22Rv1 (cell line): Measurements from ENCODE around the gene ZEB1.

ENCODE experiments used
- H3K27ac ChIP-seq: fragments of 450-650 bp; 2 replicates; pipeline ENCODE4 v1.5.1; 2017
- ZFX ChIP-seq: fragments of 450-650 bp; IDR thresholded peaks from 2 replicates; pipeline ENCODE4 v1.6.1; 2017; ENCODE audit warnings: antibody characterized with exemption, borderline replicate concordance
- TF ChIP-seq, protein P1 (sequence below): fragments of 450-650 bp; IDR thresholded peaks from 2 replicates; pipeline ENCODE4 v1.5.1; 2017; ENCODE audit warnings: mild to moderate bottlenecking

Gene ZEB1

DNA sequence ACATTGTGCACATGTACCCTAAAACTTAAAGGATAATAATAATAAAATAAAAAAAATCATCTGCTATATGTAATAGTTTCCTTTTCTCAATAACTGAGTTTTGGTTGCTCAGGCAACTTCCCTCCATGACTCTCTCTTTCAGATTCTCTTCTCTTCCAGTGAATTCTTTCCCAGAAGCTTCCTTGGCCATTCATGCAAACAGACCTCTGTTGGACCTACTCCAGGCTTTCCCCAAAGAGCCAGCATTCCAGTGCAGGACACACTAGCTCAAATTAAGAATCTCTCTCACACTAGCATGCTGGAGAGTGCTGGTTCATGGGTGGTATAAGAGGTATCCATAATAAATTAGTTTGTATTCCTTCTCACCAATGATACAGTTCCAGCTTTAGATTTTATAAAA is 31.0 kb upstream of the ZEB1 start:
- no peak for TF ChIP-seq ZFX
- TF ChIP-seq, protein P1, sequence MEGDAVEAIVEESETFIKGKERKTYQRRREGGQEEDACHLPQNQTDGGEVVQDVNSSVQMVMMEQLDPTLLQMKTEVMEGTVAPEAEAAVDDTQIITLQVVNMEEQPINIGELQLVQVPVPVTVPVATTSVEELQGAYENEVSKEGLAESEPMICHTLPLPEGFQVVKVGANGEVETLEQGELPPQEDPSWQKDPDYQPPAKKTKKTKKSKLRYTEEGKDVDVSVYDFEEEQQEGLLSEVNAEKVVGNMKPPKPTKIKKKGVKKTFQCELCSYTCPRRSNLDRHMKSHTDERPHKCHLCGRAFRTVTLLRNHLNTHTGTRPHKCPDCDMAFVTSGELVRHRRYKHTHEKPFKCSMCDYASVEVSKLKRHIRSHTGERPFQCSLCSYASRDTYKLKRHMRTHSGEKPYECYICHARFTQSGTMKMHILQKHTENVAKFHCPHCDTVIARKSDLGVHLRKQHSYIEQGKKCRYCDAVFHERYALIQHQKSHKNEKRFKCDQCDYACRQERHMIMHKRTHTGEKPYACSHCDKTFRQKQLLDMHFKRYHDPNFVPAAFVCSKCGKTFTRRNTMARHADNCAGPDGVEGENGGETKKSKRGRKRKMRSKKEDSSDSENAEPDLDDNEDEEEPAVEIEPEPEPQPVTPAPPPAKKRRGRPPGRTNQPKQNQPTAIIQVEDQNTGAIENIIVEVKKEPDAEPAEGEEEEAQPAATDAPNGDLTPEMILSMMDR, result no peak

DNA sequence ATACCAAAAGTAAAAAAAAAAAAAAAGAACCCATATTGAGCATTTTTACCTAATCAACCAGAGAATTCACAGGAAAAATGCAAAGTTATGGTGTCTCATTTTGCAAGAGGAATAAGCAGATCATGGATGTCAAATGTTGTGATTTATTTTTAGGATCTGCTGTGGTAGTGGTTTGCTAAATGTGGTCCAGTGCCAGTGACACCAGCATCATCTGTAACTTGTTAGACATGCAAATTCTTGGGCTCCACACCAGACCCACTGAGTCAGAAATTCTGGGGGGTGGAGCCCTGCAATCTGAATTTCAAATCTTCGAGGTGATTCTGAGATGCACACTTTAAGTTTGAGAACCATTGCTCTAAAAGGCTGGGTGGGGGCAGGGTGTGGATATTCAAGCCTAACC is 30.1 kb upstream of the ZEB1 start:
- TF ChIP-seq ZFX, result no peak
- TF ChIP-seq, protein P1, result no peak
- H3K27ac ChIP-seq, result no peak overlapping the region

More for the DNA sequence above, 31.0 kb upstream of the ZEB1 start:
- no peak overlapping the region for H3K27ac ChIP-seq

DNA sequence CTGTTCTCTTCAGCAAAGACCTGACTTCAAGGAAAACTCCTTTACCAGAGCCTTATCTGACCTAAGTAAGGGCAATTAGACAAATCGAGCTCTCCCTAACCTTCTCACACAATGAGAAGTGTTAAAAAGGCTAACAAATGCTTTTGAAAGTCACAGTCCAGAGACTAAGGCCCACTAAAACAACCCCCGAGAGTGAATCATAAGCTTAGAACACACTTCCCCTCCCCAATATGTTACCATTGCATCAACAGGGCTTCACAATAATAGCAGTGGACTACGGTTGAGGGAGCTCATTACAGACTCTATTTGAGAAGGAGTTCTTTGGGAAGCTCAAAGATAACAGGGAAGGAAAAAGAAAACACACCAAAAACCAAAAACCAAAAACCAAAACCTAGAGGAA is 28.6 kb upstream of the ZEB1 start:
- H3K27ac ChIP-seq, result no peak overlapping the region
- TF ChIP-seq, protein P1, result no peak
- TF ChIP-seq ZFX, result no peak

DNA sequence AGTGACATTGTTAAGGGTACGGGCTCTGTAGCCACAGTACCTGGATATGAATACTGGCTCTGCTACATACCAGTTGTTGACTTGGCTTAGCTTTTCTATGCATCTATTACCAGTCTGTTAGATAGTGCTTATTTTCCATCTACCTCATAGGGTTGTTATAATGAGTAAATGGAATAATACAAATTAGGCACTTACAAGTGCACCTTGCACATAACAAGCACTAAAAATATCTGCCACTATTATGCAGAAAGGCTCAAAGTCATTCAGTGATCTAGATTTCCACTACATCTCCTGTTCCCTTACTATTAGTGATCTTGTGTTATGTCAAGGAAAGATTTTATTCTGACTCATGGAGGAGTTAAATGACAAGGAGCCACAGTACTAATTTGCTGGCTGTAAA is 27.9 kb upstream of the ZEB1 start:
- TF ChIP-seq ZFX, result no peak
- TF ChIP-seq, protein P1, result no peak

DNA sequence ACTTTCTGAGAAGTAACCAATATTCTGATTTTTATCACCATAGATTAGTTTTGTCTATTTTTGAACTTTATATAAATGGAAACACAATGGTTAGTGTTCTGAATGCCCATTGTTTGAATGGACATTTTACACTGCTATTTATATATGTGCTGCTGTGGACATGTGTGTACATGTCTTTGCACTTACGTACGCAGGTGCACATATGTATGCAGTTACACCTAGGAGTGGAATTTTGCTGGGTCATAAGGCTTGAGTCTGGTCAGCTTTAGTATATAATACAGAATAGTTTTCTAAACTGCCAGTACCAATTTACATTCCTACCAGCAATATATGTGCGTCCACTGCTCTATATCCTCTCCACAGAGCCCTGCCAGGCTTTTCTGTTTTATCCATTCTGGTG is 24.5 kb upstream of the ZEB1 start:
- TF ChIP-seq ZFX, result no peak
- TF ChIP-seq, protein P1, result no peak
- no peak overlapping the region for H3K27ac ChIP-seq

More for the DNA sequence above, 27.9 kb upstream of the ZEB1 start:
- H3K27ac ChIP-seq, result no peak overlapping the region

DNA sequence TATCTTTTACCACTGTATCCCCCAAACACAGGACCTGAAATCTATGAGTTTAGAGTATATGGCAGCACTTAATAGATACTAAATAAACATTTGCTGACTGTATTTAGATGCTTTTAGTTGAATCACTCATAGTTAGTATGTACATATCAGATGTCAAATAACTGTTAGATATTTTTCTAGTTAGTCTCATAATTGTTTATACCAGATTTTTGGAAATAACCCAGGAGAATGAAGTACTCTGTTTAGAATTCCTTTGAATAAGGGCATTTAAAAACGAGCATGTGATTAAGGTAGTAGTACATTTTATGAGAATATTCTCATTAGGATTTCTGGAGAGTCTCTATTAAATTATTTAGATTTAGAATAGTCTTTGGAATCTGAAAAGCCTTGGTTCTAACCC is 22.3 kb upstream of the ZEB1 start:
- TF ChIP-seq ZFX, result no peak
- TF ChIP-seq, protein P1, result no peak
- H3K27ac ChIP-seq, result no peak overlapping the region

DNA sequence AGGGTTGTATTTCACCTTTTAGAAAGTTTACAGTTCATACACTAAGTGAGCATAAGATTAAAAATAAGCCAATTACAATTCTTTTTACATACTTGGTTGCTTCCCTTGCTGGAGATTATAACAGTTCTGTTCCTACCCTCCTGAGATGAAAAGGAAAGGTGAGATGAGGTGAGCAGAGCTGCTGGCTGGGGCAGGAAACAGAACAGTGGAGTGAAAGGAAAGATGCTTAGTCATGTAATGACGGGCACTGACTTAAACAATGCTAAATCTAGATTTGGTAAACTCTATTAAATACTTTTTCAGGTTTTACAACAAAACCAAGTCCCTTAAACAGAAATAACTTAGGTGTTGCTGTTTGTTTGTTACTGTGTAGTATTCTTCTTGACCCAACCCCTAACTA is 19.9 kb upstream of the ZEB1 start:
- no peak overlapping the region for H3K27ac ChIP-seq

More for the DNA sequence above, 19.9 kb upstream of the ZEB1 start:
- no peak for TF ChIP-seq ZFX
- TF ChIP-seq, protein P1, result no peak
